ENCODE results near the gene ZPBP2.

DNA sequence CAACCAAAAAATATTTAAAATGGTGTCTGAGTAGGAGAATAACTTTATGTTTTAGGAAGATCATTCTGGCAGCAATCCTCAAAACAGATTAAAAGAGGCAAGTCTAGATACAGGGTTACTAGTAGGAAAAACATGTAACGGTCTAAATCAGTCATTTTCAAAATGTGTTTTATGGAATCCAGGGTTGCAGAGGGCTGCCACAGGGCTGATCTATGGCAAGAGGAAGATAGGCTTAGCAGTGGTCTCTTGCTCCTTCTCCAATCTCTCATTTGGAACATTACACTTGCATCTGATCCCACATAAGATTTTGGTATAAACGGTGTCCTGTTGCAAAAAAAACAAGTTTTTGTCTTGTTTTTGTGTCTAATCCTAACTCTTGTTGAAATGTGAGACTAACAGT, 13.1 kb upstream of the ZPBP2 start:
- TF ChIP-seq, protein P1, sequence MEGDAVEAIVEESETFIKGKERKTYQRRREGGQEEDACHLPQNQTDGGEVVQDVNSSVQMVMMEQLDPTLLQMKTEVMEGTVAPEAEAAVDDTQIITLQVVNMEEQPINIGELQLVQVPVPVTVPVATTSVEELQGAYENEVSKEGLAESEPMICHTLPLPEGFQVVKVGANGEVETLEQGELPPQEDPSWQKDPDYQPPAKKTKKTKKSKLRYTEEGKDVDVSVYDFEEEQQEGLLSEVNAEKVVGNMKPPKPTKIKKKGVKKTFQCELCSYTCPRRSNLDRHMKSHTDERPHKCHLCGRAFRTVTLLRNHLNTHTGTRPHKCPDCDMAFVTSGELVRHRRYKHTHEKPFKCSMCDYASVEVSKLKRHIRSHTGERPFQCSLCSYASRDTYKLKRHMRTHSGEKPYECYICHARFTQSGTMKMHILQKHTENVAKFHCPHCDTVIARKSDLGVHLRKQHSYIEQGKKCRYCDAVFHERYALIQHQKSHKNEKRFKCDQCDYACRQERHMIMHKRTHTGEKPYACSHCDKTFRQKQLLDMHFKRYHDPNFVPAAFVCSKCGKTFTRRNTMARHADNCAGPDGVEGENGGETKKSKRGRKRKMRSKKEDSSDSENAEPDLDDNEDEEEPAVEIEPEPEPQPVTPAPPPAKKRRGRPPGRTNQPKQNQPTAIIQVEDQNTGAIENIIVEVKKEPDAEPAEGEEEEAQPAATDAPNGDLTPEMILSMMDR (conservative IDR thresholded peaks at IDR 0.05) = no peak
- TF ChIP-seq ZFX (IDR thresholded peaks at IDR 0.05) = no peak

All from C4-2B (cell line).